HG03565 (cell line): ENCODE results near the gene GOLGB1.
"Not testable (repeated sequence)": the region's sequence is repeated elsewhere in the genome, so short reads cannot be mapped to it uniquely, and the experiment has no call there.

Source experiments
- ATAC-seq: cut with Tn5 transposase; IDR thresholded peaks from one replicate; pipeline ENCODE4 v1.9.1; 2021; ENCODE audit warnings: mild to moderate bottlenecking, moderate library complexity; ENCODE audit not compliant: unreplicated experiment

Gene GOLGB1

DNA sequence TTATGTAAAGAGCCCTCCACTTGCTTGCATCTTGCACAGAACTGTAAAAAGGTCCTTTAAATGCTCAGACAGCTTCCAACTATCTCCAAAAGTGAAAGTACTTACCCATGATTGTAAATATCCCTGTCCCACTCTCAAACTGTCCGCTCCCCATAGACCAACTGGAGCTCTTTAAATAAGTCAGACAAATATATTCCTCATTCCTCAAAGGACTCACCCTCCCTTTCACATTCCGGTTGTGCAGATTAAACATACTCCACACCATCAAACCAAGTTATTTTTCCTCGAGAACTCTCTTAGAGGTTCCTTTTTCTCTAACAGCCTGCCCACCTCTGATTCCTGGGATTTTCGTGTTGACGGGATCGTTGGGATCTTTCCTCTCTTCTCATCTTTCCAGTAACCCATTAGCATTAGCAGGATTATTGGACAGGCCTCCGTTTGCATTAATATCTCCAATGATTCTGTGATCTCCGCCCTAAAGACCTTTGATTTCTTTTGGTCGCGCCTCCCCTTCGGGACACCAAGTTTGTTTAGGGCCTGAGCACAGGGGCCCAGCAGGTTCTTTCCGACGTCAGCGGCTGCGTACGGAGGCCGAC lies 763 bp downstream of the GOLGB1 start:
- ATAC-seq = peak; percentile 3

DNA sequence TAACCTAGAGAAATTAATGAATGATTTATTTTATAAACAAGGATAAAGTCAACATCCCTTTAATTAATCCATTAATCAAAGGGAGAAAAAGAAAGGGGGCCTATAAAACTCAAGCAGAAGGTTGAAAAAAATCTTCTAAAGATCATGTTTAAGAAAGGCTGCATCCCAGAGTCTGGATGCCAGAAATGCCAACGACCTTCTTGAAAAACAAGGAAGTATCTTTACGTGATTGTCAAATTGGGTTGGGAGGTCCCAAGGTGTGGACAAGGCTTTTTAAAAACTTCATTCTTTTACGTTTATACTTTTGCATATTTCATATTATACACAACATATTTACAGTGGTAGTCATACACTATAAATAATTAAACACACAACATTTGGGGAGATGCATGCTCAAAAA lies 1.6 kb downstream of the GOLGB1 start:
- no peak for ATAC-seq

DNA sequence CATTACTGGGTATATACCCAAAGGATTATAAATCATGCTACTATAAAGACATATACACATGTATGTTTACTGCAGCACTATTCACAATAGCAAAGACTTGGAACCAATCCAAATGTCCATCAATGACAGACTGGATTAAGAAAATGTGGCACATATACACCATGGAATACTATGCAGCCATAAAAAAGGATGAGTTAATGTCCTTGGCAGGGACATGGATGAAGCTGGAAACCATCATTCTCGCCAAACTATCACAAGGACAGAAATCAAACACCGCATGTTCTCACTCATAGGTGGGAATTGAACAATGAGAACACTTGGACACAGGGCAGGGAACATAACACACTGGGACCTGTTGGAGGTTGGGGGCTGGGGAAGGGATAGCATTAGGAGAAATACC lies 6.4 kb downstream of the GOLGB1 start:
- ATAC-seq = not testable (repeated sequence)

DNA sequence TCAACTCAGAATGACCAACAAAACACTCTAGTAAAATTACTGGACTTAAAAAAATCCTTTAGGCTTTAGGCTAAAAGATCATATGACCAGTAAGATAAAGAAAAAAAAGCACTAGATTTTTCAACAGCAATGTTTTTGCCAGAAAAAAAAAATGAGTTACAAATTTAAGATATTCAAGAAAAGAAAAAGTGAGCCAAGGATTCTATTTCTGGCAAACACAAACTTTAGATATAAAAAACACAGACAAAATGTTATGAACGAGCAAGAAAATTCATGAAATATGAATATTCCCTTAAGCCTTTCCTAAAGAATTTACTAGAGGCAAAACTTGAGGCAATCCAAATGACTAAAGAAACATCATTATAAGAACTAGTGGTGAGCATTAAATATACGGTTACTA lies 8.6 kb downstream of the GOLGB1 start:
- ATAC-seq = no peak

DNA sequence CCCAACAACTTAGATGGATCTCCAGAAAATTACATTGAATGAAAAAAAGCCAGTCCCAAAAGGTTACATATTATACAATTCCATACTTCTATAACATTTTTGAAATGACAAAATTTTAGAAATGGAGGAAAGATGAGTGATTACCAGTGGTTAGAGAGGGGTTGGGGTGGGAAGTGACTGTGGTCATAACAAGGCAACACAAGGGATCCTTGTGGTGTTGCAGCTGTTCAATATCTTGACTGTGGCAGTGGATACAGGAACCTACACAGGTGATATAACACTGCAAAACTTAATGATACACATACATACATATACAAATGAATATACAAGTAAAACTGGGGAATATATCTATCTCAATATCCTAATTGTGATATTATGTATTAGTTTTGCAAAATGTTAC lies 9.6 kb downstream of the GOLGB1 start:
- no peak for ATAC-seq

DNA sequence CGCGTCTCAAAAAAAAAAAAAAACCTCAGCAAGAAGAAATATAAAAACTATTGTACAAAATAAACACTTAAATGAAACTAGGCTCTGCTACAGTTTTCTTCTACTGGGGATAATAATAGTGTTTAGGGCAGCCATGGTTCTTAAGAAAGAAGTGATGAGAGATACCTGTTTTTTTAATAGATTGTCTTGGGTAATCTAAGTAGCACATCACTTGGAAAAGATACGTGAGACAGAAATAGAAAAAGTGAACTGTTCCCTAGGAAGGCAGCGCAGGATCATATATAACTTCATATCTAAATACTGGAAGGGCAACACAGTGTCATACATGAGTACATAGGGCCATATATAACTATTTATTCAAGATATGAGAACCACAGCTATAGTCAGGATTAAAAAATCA lies 11.9 kb downstream of the GOLGB1 start:
- ATAC-seq = no peak

DNA sequence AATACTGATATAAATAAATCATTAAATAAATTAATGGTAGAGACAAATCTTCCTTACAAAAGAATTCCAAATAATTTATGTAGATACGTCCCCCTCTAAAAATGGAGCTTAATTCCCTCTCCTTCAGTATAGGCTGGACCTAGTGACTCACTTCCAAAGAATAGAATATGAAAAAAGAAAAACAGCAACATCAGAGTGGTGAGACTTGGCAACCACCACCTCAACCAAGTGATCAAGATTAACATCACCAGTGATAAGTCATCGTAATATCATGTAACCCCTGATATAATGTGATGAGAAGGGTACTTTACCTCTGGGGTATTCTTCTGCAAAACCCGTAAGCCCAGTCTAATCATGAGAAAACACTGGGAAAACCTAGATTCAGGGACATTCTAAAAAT lies 13.4 kb downstream of the GOLGB1 start:
- ATAC-seq = no peak

DNA sequence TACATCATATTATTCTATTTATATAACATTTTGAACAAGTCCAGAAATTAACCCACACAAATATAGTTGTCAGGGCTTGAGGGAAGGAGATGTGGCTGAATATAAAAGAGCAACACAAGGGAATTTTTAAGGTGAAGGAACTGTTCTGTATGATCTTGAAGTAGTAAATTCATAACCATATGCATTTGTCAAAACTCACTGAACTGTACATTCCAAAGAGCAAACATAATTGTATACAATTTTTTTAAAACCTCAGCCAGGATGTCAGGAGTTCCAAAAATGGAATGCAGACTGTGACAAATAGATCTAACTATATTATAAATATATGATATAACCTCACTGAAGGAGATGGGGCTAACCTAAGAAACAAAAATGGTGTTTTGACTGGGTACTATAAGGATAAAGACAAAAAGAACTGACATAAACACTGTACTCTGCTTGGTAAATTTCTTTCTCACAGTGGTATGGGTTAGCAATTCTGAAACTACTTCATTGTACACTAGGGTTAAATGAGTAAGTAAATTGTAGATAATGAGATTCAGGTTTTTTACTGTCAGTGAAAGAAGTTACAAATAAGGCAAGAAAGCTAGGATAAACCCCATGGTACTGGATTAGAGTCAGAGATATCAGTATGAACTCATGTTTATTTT lies 14.4 kb downstream of the GOLGB1 start:
- ATAC-seq = peak; percentile 97

DNA sequence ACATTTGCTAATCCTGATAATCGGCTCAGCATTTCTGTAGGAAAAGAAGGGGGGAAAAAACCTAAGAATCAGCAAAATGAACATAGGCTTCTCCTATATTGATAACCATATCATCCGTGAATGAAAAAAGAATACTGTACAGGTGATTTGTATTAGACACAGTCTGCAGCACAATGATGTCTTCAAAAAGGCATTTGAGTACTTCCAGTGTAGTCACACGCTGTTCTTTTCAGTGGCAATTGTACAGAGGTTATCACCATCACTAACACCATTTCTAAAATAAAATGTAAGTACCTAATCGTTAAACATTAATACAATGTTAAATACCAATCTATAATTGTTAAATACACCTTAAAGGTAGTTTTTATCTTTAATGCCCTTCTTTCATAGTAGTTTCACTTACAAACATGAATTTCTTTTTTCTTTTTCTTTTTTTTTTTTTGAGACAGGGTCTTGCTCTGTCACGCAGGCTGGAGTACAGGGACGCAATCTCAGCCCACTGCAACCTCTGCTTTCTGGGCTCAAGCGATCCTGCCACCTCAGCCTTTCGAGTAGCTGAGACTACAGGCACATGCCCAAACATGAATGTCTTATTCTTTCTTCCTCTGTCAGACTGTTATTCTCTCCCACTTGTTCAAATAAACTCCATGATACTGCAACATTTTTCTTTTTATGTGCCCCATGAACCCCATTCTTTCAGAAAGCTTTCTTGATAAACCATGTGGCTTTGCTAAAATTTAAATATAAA lies 18.4 kb downstream of the GOLGB1 start:
- no peak for ATAC-seq

DNA sequence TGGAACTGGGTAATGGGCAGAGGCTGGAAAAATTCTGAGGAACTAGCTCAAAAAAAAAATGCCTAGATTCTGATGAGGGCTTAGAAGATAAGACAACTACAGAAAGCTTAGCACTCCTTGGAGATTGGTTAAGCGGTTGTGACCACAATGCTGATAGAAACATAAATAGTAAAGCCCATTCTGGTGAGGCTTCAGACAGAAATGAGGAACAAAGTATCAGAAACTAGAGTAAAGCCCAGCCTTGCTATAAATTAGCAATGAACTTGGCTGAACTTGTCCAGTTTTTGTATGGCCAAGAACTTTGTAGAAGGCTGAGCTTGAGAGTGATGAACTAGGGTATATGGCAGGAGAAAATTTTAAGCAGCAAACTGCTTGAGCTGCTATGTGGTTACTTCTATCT lies 25.4 kb downstream of the GOLGB1 start:
- peak; percentile 95 for ATAC-seq

DNA sequence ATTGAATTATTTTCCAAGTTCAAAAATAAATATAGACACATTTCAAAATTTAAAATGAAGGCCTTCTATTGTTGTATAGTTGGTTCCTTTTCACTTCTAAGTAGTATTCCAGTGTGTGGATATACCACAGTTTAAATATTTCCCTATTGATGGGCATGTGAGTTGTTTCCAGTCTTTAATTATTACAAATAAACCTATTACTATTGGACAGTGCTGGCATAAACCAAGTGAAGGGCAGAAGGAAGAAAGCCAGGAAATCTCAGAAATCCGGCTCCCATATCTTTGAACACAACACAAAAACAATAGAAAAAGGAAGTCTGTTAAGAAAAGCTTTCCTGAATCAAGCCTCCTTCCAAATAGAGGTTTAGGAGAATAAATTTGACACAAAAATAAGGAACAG lies 26.1 kb downstream of the GOLGB1 start:
- ATAC-seq = no peak

DNA sequence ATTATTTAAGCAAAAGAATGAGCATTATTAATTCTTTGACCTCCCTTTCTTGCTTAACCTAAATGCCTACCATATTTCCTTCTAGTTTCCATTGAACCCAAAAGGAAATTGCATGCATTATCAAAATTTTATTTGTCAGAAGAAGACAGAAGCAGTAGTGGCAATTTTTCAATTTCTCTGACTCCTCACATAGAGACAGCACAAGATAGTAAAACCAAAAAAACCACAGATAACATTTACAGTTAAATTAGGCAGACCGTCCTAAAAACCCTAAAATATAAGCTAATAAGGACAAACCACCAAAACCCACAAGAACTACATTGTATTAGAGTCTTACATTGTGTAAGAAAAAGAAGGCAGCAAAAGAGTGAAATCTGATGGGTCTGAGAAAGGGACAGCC lies 27.1 kb downstream of the GOLGB1 start:
- ATAC-seq = no peak

DNA sequence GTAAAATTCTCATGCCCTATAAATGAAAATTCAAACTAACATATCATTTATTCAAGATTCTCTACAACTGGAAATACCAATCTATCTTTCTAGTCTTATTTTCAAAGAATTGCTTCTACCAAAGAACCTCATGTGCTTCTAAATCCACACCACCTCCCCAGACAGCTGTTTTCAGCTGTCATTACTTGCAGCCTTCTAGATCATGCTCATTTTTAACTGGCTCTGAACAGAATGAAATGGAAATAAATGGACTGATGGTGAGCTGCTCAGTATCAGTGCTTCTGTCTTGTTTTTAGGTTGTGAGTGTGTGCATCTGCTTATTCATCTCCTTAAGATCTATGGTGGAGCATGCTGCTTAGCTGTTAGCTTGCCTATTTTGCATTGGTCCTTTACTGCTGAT lies 29.4 kb downstream of the GOLGB1 start:
- no peak for ATAC-seq

DNA sequence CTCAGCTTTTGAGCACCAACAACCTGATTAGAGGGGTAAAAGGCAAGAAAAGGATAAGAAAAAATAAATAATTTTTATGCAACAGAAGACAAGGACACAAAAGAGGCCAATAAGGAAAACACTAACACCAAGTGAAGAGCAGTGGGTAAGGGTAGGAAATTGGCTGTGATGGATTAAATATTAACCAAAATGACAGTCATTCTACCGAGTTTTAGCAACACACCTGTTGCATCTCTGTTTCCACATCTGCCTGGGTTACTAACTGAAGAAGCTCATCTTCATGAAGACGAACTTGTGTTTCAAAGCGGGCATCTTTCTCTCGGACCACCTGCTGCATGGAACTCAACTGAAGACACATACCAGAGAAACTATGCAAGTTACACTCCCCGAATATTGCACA lies 30.1 kb downstream of the GOLGB1 start:
- no peak for ATAC-seq

DNA sequence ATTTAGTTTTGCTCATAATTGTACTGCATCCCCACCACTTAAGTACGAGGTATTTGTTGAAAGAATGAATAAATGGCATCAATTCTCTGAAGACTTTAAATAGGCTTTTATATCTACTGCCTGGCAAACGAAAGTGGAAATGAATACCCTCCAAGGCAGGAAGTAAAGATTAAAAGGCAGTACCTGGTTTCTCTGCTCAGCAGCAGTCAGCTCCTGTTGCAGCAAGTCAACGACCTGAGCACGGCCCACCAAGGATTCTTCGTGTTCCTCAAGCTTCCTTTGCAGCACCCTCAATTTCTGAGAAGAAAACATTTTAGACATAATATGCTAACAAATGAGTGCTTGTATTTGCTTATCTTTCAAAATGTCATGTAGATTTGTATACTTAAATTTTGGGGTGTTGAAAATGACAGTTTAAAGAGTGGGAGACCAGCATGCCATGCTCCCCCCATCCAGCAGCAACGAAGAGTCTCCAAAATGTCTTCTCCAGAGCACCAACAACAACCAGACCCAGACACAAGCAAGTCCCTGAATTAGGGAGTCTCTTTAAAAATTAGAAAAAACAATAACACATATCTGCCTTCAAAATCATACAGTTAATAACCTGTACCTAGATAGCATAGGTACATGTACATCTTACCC lies 31.2 kb downstream of the GOLGB1 start:
- ATAC-seq = no peak

DNA sequence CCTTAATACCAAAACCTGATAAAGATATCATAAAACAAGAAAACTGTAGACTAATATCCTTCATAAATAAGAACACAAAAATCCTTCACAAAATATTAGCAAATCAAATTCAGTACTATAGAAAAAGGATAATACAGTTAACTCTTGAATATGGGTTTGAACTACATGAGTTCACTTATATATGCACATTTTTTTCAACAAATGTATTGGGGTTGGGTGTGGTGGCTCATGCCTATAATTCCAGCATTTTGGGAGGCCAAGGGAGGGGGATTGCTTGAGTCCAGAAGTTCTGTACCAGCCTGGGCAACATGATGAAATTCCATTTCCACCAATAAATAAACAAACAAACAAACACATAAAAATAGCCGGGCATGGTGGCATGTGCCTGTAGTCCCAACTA lies 39.2 kb downstream of the GOLGB1 start:
- ATAC-seq = no peak

DNA sequence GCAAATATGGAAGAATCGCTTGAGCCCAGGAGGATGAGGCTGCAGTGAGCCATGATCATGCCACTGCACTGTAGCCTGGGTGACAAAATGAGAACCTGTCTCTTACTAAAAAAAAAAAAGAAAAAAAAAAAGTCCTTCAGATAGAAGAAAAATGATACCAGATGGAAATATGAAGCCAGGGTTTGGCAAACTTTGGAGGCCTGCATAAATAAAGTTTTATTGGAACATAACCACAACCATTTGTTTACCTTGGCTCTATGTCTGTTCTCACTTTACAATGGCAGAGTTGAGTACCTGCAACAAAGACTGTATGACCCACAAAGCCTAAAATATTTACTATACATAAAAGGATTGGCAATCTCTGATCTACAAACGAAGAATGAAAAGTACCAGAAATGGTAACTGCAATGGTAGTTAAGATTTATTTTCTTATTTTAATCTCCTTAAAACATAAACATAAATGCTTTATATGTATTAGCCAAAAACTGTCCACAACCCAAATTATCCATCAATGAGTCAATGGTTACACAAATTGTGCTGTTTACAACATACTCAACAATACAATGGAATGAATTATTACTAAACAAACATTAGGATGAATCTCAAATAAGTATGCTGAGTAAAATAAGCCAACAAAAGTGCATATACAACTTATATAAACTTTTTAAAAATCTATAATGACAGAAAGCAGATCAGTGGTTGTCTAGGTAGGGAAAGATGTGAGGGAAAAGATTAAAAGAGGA lies 41.8 kb downstream of the GOLGB1 start:
- no peak for ATAC-seq

DNA sequence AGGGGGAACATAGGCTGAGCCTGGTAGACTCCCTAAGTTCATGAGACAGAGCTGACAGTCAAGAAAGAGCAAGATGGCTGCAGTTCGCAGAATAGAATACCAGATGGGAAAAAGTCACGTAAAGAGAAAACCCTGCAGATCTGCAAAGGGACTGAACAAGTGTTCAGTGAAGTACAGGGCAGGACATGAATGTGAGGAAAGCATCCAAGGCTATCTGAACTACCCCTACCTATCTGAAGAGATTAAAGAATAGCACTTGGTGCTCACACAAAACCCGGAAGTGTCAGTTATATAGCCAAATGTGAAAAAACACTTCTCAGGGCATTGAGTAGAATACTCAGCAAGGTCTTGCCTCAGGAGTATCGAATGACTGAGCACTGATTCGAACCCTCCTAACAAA lies 44.0 kb downstream of the GOLGB1 start:
- ATAC-seq = no peak

DNA sequence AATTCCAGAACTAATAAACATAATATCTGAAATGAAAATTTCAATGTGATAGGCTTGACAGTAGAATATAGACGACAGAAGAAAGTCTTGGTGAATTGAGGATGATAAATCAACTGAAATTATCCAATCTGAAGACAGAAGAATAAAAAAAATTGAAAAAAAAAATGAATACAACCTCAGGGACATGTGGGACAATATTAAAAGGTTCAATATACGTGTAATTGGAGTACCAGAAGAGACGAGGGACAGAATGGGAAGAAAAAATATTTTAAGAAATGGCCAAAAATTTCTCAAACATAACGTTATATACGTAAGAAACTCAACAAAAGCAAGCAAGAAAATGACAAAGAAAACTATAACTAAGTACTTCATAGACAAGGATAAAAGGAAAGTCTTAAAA lies 45.6 kb downstream of the GOLGB1 start:
- ATAC-seq = no peak

DNA sequence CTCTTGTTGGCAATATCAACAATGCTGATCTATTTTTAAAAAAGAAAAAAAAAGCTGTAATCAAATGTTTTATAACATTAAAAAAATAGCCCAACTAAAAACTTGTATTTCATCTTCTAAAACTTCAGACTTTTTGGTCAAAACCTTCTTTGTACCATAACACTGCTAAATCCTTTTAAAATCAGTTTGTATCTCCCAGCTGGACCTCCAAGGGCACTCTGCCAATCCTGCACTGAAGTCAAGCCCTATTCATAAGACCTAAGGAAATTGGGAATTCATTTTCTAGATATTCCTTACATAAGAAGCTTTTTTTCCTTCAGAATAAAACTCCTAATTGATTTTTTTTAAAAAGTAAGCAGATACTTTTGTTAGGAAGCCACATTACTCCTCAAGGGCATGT lies 50.6 kb downstream of the GOLGB1 start:
- no peak for ATAC-seq

DNA sequence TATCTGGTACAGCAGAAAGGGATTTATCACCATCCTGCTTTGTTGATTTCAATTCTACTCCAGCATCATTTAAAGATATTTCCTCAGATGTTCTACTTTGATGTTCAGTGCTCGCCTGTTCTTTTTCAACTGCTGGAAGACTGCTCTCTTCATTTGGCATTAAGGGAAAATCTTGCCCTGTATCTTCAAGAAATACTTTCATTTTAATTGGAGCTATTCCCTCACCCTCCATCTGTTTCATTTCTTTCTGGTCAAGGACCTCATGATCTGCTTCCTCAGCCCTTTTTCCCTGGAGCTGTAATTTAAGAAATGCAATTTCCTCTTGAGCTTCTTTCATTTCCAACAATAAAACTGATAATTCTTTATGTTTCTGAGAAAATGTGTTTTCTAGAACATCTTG lies 51.1 kb downstream of the GOLGB1 start:
- no peak for ATAC-seq
